SK-N-SH treated with all-trans-retinoic acid at 6 μM for 48 hours (cell line): Measurements from ENCODE around the gene SURF4.

Experiments
- ATAC-seq: fragments of 200-7000 bp; cut with Tn5 transposase; 3 replicates; pipeline ENCODE4 v1.9.1; 2020; ENCODE audit warnings: mild to moderate bottlenecking, moderate library complexity
- BACH2 ChIP-seq: fragments of 250-450 bp; sonication (Bioruptor Pico); IDR thresholded peaks from 2 replicates; pipeline ENCODE4 v1.9.0; 2021; ENCODE audit warnings: mild to moderate bottlenecking, borderline replicate concordance
- CREB5 ChIP-seq: fragments of 250-450 bp; sonication (Bioruptor Pico); IDR thresholded peaks from 2 replicates; pipeline ENCODE4 v1.5.1; 2020; ENCODE audit warnings: low read depth, mild to moderate bottlenecking, moderate library complexity
- CSDC2 ChIP-seq: fragments of 250-450 bp; sonication (Bioruptor Pico); IDR thresholded peaks from 2 replicates; pipeline ENCODE4 v1.5.0; 2020; ENCODE audit warnings: mild to moderate bottlenecking, moderate library complexity
- ESRRG ChIP-seq: fragments of 250-450 bp; sonication (Bioruptor Pico); IDR thresholded peaks from 2 replicates; pipeline ENCODE4 v1.6.1; 2021; ENCODE audit warnings: mild to moderate bottlenecking
- GLIS3 ChIP-seq: fragments of 250-450 bp; sonication (Bioruptor Pico); IDR thresholded peaks from 2 replicates; pipeline ENCODE4 v1.5.0; 2020; ENCODE audit warnings: mild to moderate bottlenecking, moderate library complexity
- ISL1 ChIP-seq: fragments of 250-450 bp; sonication (Bioruptor Pico); IDR thresholded peaks from 2 replicates; pipeline ENCODE4 v2.1.2; 2022; ENCODE audit warnings: mild to moderate bottlenecking, moderate library complexity
- OSR1 ChIP-seq: fragments of 250-450 bp; sonication (Bioruptor Pico); IDR thresholded peaks from 2 replicates; pipeline ENCODE4 v1.8.0; 2022; ENCODE audit warnings: moderate library complexity, mild to moderate bottlenecking, inconsistent platforms
- PATZ1 ChIP-seq: fragments of 250-450 bp; sonication (Bioruptor Pico); IDR thresholded peaks from 2 replicates; pipeline ENCODE4 v1.8.0; 2020; ENCODE audit warnings: mild to moderate bottlenecking, moderate library complexity, borderline replicate concordance
- POU6F1 ChIP-seq: fragments of 250-450 bp; sonication (Bioruptor Pico); IDR thresholded peaks from 2 replicates; pipeline ENCODE4 v1.8.0; 2021; ENCODE audit warnings: low read depth, mild to moderate bottlenecking, moderate library complexity, borderline replicate concordance
- SNAI2 ChIP-seq: fragments of 250-450 bp; sonication (Bioruptor Pico); IDR thresholded peaks from 2 replicates; pipeline ENCODE4 v1.5.0; 2020; ENCODE audit warnings: mild to moderate bottlenecking, moderate library complexity
- TSHZ2 ChIP-seq: fragments of 250-450 bp; sonication (Bioruptor Pico); IDR thresholded peaks from 2 replicates; pipeline ENCODE4 v1.5.0; 2020; ENCODE audit warnings: mild to moderate bottlenecking, moderate library complexity
- ZC3H10 ChIP-seq: fragments of 250-450 bp; sonication (Bioruptor Pico); IDR thresholded peaks from 2 replicates; pipeline ENCODE4 v1.5.1; 2021; ENCODE audit warnings: mild to moderate bottlenecking, moderate library complexity
- ZFP3 ChIP-seq: fragments of 250-450 bp; sonication (Bioruptor Pico); IDR thresholded peaks from 2 replicates; pipeline ENCODE4 v1.5.0; 2020; ENCODE audit warnings: mild to moderate bottlenecking, moderate library complexity
- ZFP30 ChIP-seq: fragments of 450-650 bp; formaldehyde crosslinking; IDR thresholded peaks from 2 replicates; pipeline ENCODE4 v1.5.0; 2022; ENCODE audit warnings: mild to moderate bottlenecking, moderate library complexity
- ZNF70 ChIP-seq: fragments of 450-650 bp; formaldehyde crosslinking; IDR thresholded peaks from 2 replicates; pipeline ENCODE4 v1.5.0; 2020; ENCODE audit warnings: mild to moderate bottlenecking, moderate library complexity
- ZNF8 ChIP-seq: fragments of 450-650 bp; formaldehyde crosslinking; IDR thresholded peaks from 2 replicates; pipeline ENCODE4 v1.5.0; 2020; ENCODE audit warnings: mild to moderate bottlenecking, moderate library complexity

The SURF4 gene

GRCh38 chr9:133353548-133353947 lies 22.3 kb downstream of the SURF4 start (continued):
- TF ChIP-seq ZFP3 (CRISPR knock-in tag) (no peak), BACH2 (CRISPR knock-in tag) (no peak)

- no peak for ATAC-seq
- TF ChIP-seq PATZ1 (CRISPR knock-in tag) = no peak
- no peak for TF ChIP-seq ZC3H10 (CRISPR knock-in tag)
- TF ChIP-seq CREB5 (CRISPR knock-in tag) = no peak
- no peak for TF ChIP-seq CSDC2 (CRISPR knock-in tag)
- TF ChIP-seq ZFP3 (CRISPR knock-in tag) = no peak
- TF ChIP-seq POU6F1 = no peak
- TF ChIP-seq OSR1 (CRISPR knock-in tag) = no peak
Measured at GRCh38 chr9:133352635-133353340, 23.1 kb downstream of the SURF4 start.

- ATAC-seq = peak; percentile 31
- TF ChIP-seq ZFP3 (CRISPR knock-in tag) (0 out of 2 replicates have a peak, but pooled peaks have one; percentile 29), ZC3H10 (CRISPR knock-in tag) (no peak)
Measured at GRCh38 chr9:133351908-133352634, 23.8 kb downstream of the SURF4 start.

- TF ChIP-seq ESRRG (CRISPR knock-in tag) (no peak), OSR1 (CRISPR knock-in tag) (no peak), SNAI2 (CRISPR knock-in tag) (no peak), TSHZ2 (CRISPR knock-in tag) (no peak), ZNF8 (CRISPR knock-in tag) (no peak), GLIS3 (CRISPR knock-in tag) (no peak), ISL1 (CRISPR knock-in tag) (no peak), ZFP30 (no peak), ZFP3 (CRISPR knock-in tag) (no peak), ZNF70 (no peak), PATZ1 (CRISPR knock-in tag) (no peak)
- ATAC-seq = no peak
Measured at GRCh38 chr9:133351526-133351907, 24.3 kb downstream of the SURF4 start.
